ENCODE results near the gene AADAT.

Gene AADAT

GRCh38 chr4:170027181-170027829 is 62.5 kb downstream of the AADAT start:
- DNase-seq = peak; percentile 95 to 97 (median 97)

- DNase-seq = peak; percentile 92 to 98 (median 97)
Observed at GRCh38 chr4:170026253-170027021, 63.3 kb downstream of the AADAT start, which contains the start of gene MFAP3L. Gene MFAP3L (minus strand): TSS chr4:170026395. CDS start chr4:170005877, 20,518 bp downstream.

GRCh38 chr4:170025523-170026252 is 64.1 kb downstream of the AADAT start:
- peak in 1 of 3 donors; percentile 24 for DNase-seq

- DNase-seq = peak in 1 of 3 donors; percentile 20
Observed at GRCh38 chr4:170022211-170022610, 67.5 kb downstream of the AADAT start.

- DNase-seq = no peak
Observed at GRCh38 chr4:170017252-170017651, 72.5 kb downstream of the AADAT start.

- DNase-seq = no peak
Observed at GRCh38 chr4:170015285-170015684, 74.5 kb downstream of the AADAT start.

- no peak for DNase-seq
Observed at GRCh38 chr4:170014359-170015011, 75.3 kb downstream of the AADAT start.

GRCh38 chr4:170012629-170012958 is 77.2 kb downstream of the AADAT start:
- DNase-seq = no peak

GRCh38 chr4:170011921-170012628 is 77.7 kb downstream of the AADAT start:
- DNase-seq = no peak
